Panc1 (cell line): ENCODE measurements around the gene C19orf33.
"Not testable (repeated sequence)": the region's sequence is repeated elsewhere in the genome, so short reads cannot be mapped to it uniquely, and the experiment has no call there.

Experiments used
- REST ChIP-seq, 2 experiments: IDR thresholded peaks; 2 replicates each; pipeline ENCODE4 v1.6.1; 2011 to 2012; ENCODE audit warnings: low read depth in 2 of 2, control low read depth in 1 of 2, low read length in 1 of 2, mild to moderate bottlenecking in 1 of 2, moderate library complexity in 1 of 2; ENCODE audit not compliant: insufficient read depth in 1 of 2
- TF ChIP-seq, protein P1 (sequence below): fragments of 450-650 bp; IDR thresholded peaks from 2 replicates; pipeline ENCODE4 v1.5.1; 2017; ENCODE audit warnings: mild to moderate bottlenecking

GRCh38 chr19:38339011-38339410, 35.0 kb downstream of the C19orf33 start:
- TF ChIP-seq, protein P1, sequence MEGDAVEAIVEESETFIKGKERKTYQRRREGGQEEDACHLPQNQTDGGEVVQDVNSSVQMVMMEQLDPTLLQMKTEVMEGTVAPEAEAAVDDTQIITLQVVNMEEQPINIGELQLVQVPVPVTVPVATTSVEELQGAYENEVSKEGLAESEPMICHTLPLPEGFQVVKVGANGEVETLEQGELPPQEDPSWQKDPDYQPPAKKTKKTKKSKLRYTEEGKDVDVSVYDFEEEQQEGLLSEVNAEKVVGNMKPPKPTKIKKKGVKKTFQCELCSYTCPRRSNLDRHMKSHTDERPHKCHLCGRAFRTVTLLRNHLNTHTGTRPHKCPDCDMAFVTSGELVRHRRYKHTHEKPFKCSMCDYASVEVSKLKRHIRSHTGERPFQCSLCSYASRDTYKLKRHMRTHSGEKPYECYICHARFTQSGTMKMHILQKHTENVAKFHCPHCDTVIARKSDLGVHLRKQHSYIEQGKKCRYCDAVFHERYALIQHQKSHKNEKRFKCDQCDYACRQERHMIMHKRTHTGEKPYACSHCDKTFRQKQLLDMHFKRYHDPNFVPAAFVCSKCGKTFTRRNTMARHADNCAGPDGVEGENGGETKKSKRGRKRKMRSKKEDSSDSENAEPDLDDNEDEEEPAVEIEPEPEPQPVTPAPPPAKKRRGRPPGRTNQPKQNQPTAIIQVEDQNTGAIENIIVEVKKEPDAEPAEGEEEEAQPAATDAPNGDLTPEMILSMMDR: not testable (repeated sequence)
- not testable (repeated sequence) for TF ChIP-seq REST (IDR thresholded peaks at IDR 0.05; ENCODE audit: insufficient read depth in 1 of 2, low read depth in 2 of 2, low read length in 1 of 2)
